H9 (cell line): ENCODE data around the gene MAP3K1. TPM values are rescaled to one million over a fixed set of nuclear protein-coding genes. Genes with fewer than 3 reads are reported as not detected.

Experiments used
- DNase-seq: peaks from one replicate; pipeline ENCODE4 v3.0.0-alpha.2; 2017
- H2AFZ ChIP-seq: one replicate; pipeline ENCODE4 v1.6.1; 2013; ENCODE audit warnings: mild to moderate bottlenecking, low read length, control low read depth, moderate library complexity
- H2AK5ac ChIP-seq: 2 replicates; pipeline ENCODE4 v1.6.1; 2013; ENCODE audit warnings: low read length, control low read depth, mixed read lengths; ENCODE audit not compliant: insufficient read length
- H2BK120ac ChIP-seq: one replicate; pipeline ENCODE4 v1.6.1; 2013; ENCODE audit warnings: low read depth, mild to moderate bottlenecking, low read length, control low read depth, inconsistent platforms; ENCODE audit not compliant: poor library complexity, severe bottlenecking
- H2BK12ac ChIP-seq: 2 replicates; pipeline ENCODE4 v1.6.1; 2013; ENCODE audit warnings: low read length, control low read depth, mixed read lengths, low read depth; ENCODE audit not compliant: insufficient read length
- H2BK15ac ChIP-seq: 2 replicates; pipeline ENCODE4 v1.6.1; 2013; ENCODE audit warnings: low read depth, low read length, control low read depth
- H2BK20ac ChIP-seq: one replicate; pipeline ENCODE4 v1.6.1; 2013; ENCODE audit warnings: low read depth, mild to moderate bottlenecking, low read length, control low read depth, inconsistent platforms; ENCODE audit not compliant: poor library complexity, severe bottlenecking
- H2BK5ac ChIP-seq: 2 replicates; pipeline ENCODE4 v1.6.1; 2013; ENCODE audit warnings: low read length, control low read depth, mixed read lengths; ENCODE audit not compliant: insufficient read length
- H3K14ac ChIP-seq: 2 replicates; pipeline ENCODE4 v1.6.1; 2013; ENCODE audit warnings: low read length, control low read depth; ENCODE audit not compliant: insufficient read depth
- H3K18ac ChIP-seq: 2 replicates; pipeline ENCODE4 v1.6.1; 2013; ENCODE audit warnings: low read depth, mild to moderate bottlenecking, mixed read lengths, low read length, control low read depth; ENCODE audit not compliant: insufficient read length
- H3K23ac ChIP-seq: 2 replicates; pipeline ENCODE4 v1.6.1; 2013; ENCODE audit warnings: low read length, control low read depth, mixed read lengths, low read depth; ENCODE audit not compliant: insufficient read length
- H3K23me2 ChIP-seq: 2 replicates; pipeline ENCODE4 v1.6.1; 2013; ENCODE audit warnings: low read depth, mild to moderate bottlenecking, mixed read lengths, low read length, control low read depth; ENCODE audit not compliant: insufficient read length, poor library complexity, severe bottlenecking
- H3K27ac ChIP-seq: 2 replicates; pipeline ENCODE4 v1.5.1; 2013; ENCODE audit warnings: low read length, control low read depth, mixed read lengths, low read depth; ENCODE audit not compliant: insufficient read length
- H3K27me3 ChIP-seq: 2 replicates; pipeline ENCODE4 v1.6.1; 2013; ENCODE audit warnings: low read length, control low read depth, inconsistent platforms; ENCODE audit not compliant: insufficient read depth
- H3K4ac ChIP-seq: 2 replicates; pipeline ENCODE4 v1.6.1; 2013; ENCODE audit warnings: low read depth, mild to moderate bottlenecking, control low read depth, inconsistent platforms, low read length, moderate library complexity
- H3K4me1 ChIP-seq: 2 replicates; pipeline ENCODE4 v1.6.1; 2013; ENCODE audit warnings: low read length, control low read depth, inconsistent platforms; ENCODE audit not compliant: insufficient read depth
- H3K4me2 ChIP-seq: 2 replicates; pipeline ENCODE4 v1.6.1; 2013; ENCODE audit warnings: low read length, control low read depth, mixed read lengths; ENCODE audit not compliant: insufficient read length, insufficient read depth
- H3K56ac ChIP-seq: 2 replicates; pipeline ENCODE4 v1.6.1; 2013; ENCODE audit warnings: low read depth, mild to moderate bottlenecking, mixed read lengths, low read length, control low read depth; ENCODE audit not compliant: insufficient read length
- H3K79me1 ChIP-seq: 2 replicates; pipeline ENCODE4 v1.6.1; 2013; ENCODE audit warnings: low read depth, mild to moderate bottlenecking, moderate library complexity, low read length, control low read depth, inconsistent platforms; ENCODE audit not compliant: insufficient read depth, poor library complexity, severe bottlenecking
- H3K79me2 ChIP-seq: 2 replicates; pipeline ENCODE4 v1.6.1; 2013; ENCODE audit warnings: low read length, control low read depth, inconsistent platforms; ENCODE audit not compliant: insufficient read depth
- H3K9ac ChIP-seq: 2 replicates; pipeline ENCODE4 v1.6.1; 2013; ENCODE audit warnings: low read length, control low read depth, mixed read lengths; ENCODE audit not compliant: insufficient read length; ENCODE audit errors: extremely low read depth
- H3K9me3 ChIP-seq: one replicate; pipeline ENCODE4 v1.6.1; 2013; ENCODE audit warnings: low read depth, low read length, inconsistent platforms; ENCODE audit not compliant: control insufficient read depth
- H3T11ph ChIP-seq: one replicate; pipeline ENCODE4 v1.6.1; 2013; ENCODE audit warnings: mild to moderate bottlenecking, low read length, control low read depth, inconsistent platforms
- H4K20me1 ChIP-seq: one replicate; pipeline ENCODE4 v1.6.1; 2013; ENCODE audit not compliant: control insufficient read depth, insufficient read length, insufficient read depth
- H4K5ac ChIP-seq: 2 replicates; pipeline ENCODE4 v1.6.1; 2013; ENCODE audit warnings: low read depth, mild to moderate bottlenecking, mixed read lengths, low read length, control low read depth; ENCODE audit not compliant: insufficient read length
- H4K8ac ChIP-seq: replicated peaks from 2 replicates; pipeline ENCODE4 v1.6.1; 2013; ENCODE audit warnings: low read length, control low read depth, mixed read lengths, low read depth; ENCODE audit not compliant: insufficient read length
- H4K91ac ChIP-seq: 2 replicates; pipeline ENCODE4 v1.6.1; 2013; ENCODE audit warnings: low read depth, mild to moderate bottlenecking, moderate library complexity, mixed read lengths, low read length, control low read depth; ENCODE audit not compliant: insufficient read length
- H3K27ac Mint-ChIP-seq, 3 experiments: 2 replicates in 2 of 3; 3 replicates in 1 of 3; pipeline ENCODE4 v1.8.0; 2020 to 2021; ENCODE audit warnings: mixed read lengths in 3 of 3, mild to moderate bottlenecking in 1 of 3, moderate library complexity in 1 of 3
- H3K27me3 Mint-ChIP-seq: 2 replicates; pipeline ENCODE4 v1.8.0; 2021; ENCODE audit warnings: low read depth, mild to moderate bottlenecking, moderate library complexity, mixed read lengths
- H3K36me3 Mint-ChIP-seq, 3 experiments: 2 replicates in 2 of 3; 3 replicates in 1 of 3; pipeline ENCODE4 v1.8.0; 2020 to 2021; ENCODE audit warnings: low read depth in 3 of 3, mixed read lengths in 3 of 3; ENCODE audit not compliant: insufficient read depth in 1 of 3
- H3K4me1 Mint-ChIP-seq, 2 experiments: 2 replicates each; pipeline ENCODE4 v1.8.0; 2020; ENCODE audit warnings: mixed read lengths in 2 of 2
- H3K4me3 Mint-ChIP-seq, 2 experiments: 2 replicates in 1 of 2; 3 replicates in 1 of 2; pipeline ENCODE4 v1.8.0; 2020 to 2021; ENCODE audit warnings: mild to moderate bottlenecking in 2 of 2, mixed read lengths in 2 of 2, moderate library complexity in 1 of 2
- H3K9me3 Mint-ChIP-seq, 2 experiments: 2 replicates in 1 of 2; 3 replicates in 1 of 2; pipeline ENCODE4 v1.8.0; 2020; ENCODE audit warnings: mild to moderate bottlenecking in 2 of 2, mixed read lengths in 2 of 2, moderate library complexity in 1 of 2
- WGBS: extraction: QIAGEN DNeasy Blood & Tissue Kit; methylation state at CpG from one replicate; pipeline ENCODE4 v1.1.7; 2013; ENCODE audit warnings: missing lambda C conversion rate, low lambda C conversion rate, mixed read lengths; ENCODE audit not compliant: insufficient read length; ENCODE audit errors: extremely low coverage; 5-methylcytosine and 5-hydroxymethylcytosine counted together
- total RNA-seq: library from RNA; stranded (reverse); gene quantifications from 2 replicates; pipeline ENCODE4 v1.2.1, GENCODE V29; 2021
- TF ChIP-seq, protein P1 (sequence below): fragments of 200-600 bp; sonication (generic); conservative IDR thresholded peaks from 3 replicates; pipeline ENCODE4 v1.8.0; 2021; ENCODE audit warnings: antibody characterized with exemption, mild to moderate bottlenecking

MAP3K1 gene
- total RNA-seq, 1 experiment from 2014 or later = 11.1 TPM

DNA sequence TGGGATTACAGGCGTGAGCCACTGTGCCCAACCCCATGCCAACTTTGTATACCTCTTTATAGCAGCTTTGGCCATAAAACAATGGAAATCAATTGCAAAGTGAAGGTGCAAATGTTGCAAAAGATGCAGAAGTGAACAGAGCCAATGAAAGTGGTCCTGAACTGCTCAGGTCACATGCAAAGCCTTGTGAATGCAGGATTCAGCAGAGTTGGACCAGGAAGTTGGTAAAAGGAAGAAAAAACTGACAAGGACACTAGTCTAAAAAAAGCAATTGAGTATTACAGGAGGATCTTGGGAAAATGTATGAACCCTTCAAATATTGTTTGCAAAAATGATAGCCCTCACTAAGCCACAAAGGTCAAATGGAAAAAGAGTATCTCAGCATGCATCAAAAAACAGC, 4.5 kb upstream of the MAP3K1 start:
- no peak overlapping the region for H2BK15ac ChIP-seq
- Mint-ChIP-seq H3K4me3 (no peak overlapping the region), H3K9me3 (no peaks in the 10 kb centered on the region; a peak in 1 of 5 replicates), H3K27me3 (peaks cover 27% of the 10 kb centered on the region), H3K27ac (no peak overlapping the region), H3K36me3 (no peaks in the 10 kb centered on the region), H3K4me1 (peaks cover 12 to 13% of the 10 kb centered on the region in 2 experiments)
- H3K9ac ChIP-seq = no peak overlapping the region
- no peak overlapping the region for H3K27ac ChIP-seq
- no CpG with 5 or more reads among the region's 1 CpG for WGBS
- no peaks in the 10 kb centered on the region for H3K4me1 ChIP-seq
- H3K79me2 ChIP-seq = no peaks in the 10 kb centered on the region
- H3K4me2 ChIP-seq = no peak overlapping the region
- H3K23ac ChIP-seq = no peak overlapping the region
- no peak overlapping the region for H4K5ac ChIP-seq
- H3T11ph ChIP-seq = no peak overlapping the region
- H2BK20ac ChIP-seq = no peak overlapping the region
- H3K14ac ChIP-seq = no peak overlapping the region
- TF ChIP-seq, protein P1, sequence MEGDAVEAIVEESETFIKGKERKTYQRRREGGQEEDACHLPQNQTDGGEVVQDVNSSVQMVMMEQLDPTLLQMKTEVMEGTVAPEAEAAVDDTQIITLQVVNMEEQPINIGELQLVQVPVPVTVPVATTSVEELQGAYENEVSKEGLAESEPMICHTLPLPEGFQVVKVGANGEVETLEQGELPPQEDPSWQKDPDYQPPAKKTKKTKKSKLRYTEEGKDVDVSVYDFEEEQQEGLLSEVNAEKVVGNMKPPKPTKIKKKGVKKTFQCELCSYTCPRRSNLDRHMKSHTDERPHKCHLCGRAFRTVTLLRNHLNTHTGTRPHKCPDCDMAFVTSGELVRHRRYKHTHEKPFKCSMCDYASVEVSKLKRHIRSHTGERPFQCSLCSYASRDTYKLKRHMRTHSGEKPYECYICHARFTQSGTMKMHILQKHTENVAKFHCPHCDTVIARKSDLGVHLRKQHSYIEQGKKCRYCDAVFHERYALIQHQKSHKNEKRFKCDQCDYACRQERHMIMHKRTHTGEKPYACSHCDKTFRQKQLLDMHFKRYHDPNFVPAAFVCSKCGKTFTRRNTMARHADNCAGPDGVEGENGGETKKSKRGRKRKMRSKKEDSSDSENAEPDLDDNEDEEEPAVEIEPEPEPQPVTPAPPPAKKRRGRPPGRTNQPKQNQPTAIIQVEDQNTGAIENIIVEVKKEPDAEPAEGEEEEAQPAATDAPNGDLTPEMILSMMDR = no peak
- no peak overlapping the region for H4K91ac ChIP-seq
- no peak overlapping the region for H2BK5ac ChIP-seq
- no peak for DNase-seq
- no peak overlapping the region for H2AK5ac ChIP-seq
- no peak overlapping the region for H3K18ac ChIP-seq
- H4K20me1 ChIP-seq = no peaks in the 10 kb centered on the region
- H3K79me1 ChIP-seq = no peaks in the 10 kb centered on the region
- no peak overlapping the region for H2BK12ac ChIP-seq
- H3K23me2 ChIP-seq = peaks cover 7% of the 10 kb centered on the region
- no peak overlapping the region for H2BK120ac ChIP-seq
- peaks cover 4% of the 10 kb centered on the region; the same call in 1 of the 2 replicates for H3K27me3 ChIP-seq
- H3K4ac ChIP-seq = no peak overlapping the region
- no peak overlapping the region for H2AFZ ChIP-seq
- H4K8ac ChIP-seq = no peak overlapping the region
- H3K56ac ChIP-seq = no peak overlapping the region
- H3K9me3 ChIP-seq = no peaks in the 10 kb centered on the region
